ENCODE data around the gene MEIS2.

- TF ChIP-seq CTCF (IDR thresholded peaks at IDR 0.05; ENCODE audit: poor library complexity, severe bottlenecking) = no peak
- no peak for TF ChIP-seq EP300 (conservative IDR thresholded peaks at IDR 0.05; ENCODE audit: poor library complexity, severe bottlenecking)
- no peak for TF ChIP-seq MXI1 (conservative IDR thresholded peaks at IDR 0.05; ENCODE audit: poor library complexity, severe bottlenecking)
- TF ChIP-seq POLR2AphosphoS5 (IDR thresholded peaks at IDR 0.05) = no peak
- no peak for TF ChIP-seq TAF1 (IDR thresholded peaks at IDR 0.05; ENCODE audit: low read depth)
- TF ChIP-seq, protein P1, sequence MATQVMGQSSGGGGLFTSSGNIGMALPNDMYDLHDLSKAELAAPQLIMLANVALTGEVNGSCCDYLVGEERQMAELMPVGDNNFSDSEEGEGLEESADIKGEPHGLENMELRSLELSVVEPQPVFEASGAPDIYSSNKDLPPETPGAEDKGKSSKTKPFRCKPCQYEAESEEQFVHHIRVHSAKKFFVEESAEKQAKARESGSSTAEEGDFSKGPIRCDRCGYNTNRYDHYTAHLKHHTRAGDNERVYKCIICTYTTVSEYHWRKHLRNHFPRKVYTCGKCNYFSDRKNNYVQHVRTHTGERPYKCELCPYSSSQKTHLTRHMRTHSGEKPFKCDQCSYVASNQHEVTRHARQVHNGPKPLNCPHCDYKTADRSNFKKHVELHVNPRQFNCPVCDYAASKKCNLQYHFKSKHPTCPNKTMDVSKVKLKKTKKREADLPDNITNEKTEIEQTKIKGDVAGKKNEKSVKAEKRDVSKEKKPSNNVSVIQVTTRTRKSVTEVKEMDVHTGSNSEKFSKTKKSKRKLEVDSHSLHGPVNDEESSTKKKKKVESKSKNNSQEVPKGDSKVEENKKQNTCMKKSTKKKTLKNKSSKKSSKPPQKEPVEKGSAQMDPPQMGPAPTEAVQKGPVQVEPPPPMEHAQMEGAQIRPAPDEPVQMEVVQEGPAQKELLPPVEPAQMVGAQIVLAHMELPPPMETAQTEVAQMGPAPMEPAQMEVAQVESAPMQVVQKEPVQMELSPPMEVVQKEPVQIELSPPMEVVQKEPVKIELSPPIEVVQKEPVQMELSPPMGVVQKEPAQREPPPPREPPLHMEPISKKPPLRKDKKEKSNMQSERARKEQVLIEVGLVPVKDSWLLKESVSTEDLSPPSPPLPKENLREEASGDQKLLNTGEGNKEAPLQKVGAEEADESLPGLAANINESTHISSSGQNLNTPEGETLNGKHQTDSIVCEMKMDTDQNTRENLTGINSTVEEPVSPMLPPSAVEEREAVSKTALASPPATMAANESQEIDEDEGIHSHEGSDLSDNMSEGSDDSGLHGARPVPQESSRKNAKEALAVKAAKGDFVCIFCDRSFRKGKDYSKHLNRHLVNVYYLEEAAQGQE (IDR thresholded peaks at IDR 0.05; ENCODE audit: borderline replicate concordance) = no peak
- no peak for TF ChIP-seq EZH2 (IDR thresholded peaks at IDR 0.05; ENCODE audit: borderline replicate concordance, insufficient read depth, low read length, poor library complexity, severe bottlenecking)
Observed at GRCh38 chr15:37059086-37059485, 41.3 kb downstream of the MEIS2 start.
